ENCODE data around the gene CDKAL1. TPM values are rescaled to one million over a fixed set of nuclear protein-coding genes. Genes with fewer than 3 reads are reported as not detected.
A peak's percentile ranks its signal among the peaks of the same experiment; 100 is the strongest.

Gene CDKAL1
- total RNA-seq, 1 experiment from 2014 or later = 16.1 TPM

DNA sequence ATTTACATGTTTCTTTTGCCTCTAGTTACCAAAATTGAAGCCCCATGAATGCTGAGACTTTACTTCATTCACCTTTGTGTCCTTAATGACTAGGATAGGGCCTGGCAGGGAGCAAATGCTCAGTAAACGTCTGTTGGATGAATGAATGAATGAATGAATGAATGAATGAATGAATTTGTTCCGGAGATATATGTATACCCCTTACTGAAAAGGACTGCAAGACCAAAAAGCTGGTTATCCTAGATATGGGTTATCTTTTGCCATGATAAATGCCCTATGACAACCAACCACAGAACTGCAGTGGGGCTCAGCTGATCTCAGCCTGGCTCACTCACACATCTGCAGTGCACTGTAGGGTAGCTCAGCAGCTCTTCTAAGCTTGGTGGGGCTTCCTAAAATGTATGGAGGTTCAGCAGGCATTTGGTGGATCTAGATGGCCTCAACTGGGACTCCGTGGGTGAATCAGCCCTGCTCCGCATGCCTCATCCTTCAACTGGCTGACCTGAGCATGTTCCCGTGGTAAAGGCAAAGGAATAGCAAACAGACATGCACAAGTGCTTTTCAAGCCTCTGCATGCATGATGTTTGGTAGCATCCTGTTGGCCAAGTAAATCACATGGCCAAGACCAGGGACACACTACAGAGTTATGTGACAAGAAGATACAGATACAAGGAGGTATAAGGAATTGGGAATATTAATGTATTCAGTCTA lies 680.6 kb downstream of the CDKAL1 start:
- H3K36me3 ChIP-seq (ENCODE audit: low read depth) = no peaks in the 10 kb centered on the region
- peaks cover 8% of the 10 kb centered on the region for H3K9me3 ChIP-seq (ENCODE audit: insufficient read depth, low read depth)
- intact Hi-C loops (cut with micrococcal nuclease; ENCODE audit: unreplicated experiment) = no loop called here
- H4K20me1 ChIP-seq (ENCODE audit: insufficient read depth) = no peaks in the 10 kb centered on the region
- no peak overlapping the region for H3K4me2 ChIP-seq
- peaks cover 15% of the 10 kb centered on the region for H3K4me1 ChIP-seq (replicated peaks; ENCODE audit: insufficient read depth)
- no peak overlapping the region for H2AFZ ChIP-seq
- BruUV-seq (replicated peaks) = no TSS peak
- no peaks in the 10 kb centered on the region for H3K9me2 ChIP-seq (ENCODE audit: insufficient read depth)
- no peaks in the 10 kb centered on the region for H3K27me3 ChIP-seq (ENCODE audit: insufficient read depth, low read depth)
- H3F3A ChIP-seq (ENCODE audit: insufficient read depth, low read depth) = peaks cover 11% of the 10 kb centered on the region
- no peak overlapping the region for H3K4me3 ChIP-seq
- H3K79me2 ChIP-seq (ENCODE audit: low read depth) = no peaks in the 10 kb centered on the region
- POLR2A ChIA-PET (ENCODE audit: unreplicated experiment) = no interaction called here
- TF ChIP-seq EZH2 (IDR thresholded peaks at IDR 0.05; ENCODE audit: low read depth) = no peak
- no peak for TF ChIP-seq CTCF (conservative IDR thresholded peaks at IDR 0.05)
- DNase-seq = no peak
- CTCF ChIA-PET = no interaction called here
- H3K27ac ChIP-seq = no peak overlapping the region

- Histone ChIP-seq H3F3A (ENCODE audit: insufficient read depth, low read depth) (peaks cover 31% of the 10 kb centered on the region), H3K9me2 (ENCODE audit: insufficient read depth) (no peaks in the 10 kb centered on the region), H3K27ac (peak overlapping the region; percentile 95), H3K79me2 (ENCODE audit: low read depth) (no peaks in the 10 kb centered on the region), H3K4me3 (peak overlapping the region; percentile 28; the same call in 1 of the 2 replicates), H3K4me1 (replicated peaks; ENCODE audit: insufficient read depth) (peaks cover 30% of the 10 kb centered on the region), H2AFZ (no peak overlapping the region), H3K36me3 (ENCODE audit: low read depth) (no peaks in the 10 kb centered on the region), H3K4me2 (peak overlapping the region; percentile 58), H3K27me3 (ENCODE audit: insufficient read depth, low read depth) (no peaks in the 10 kb centered on the region), H4K20me1 (ENCODE audit: insufficient read depth) (no peaks in the 10 kb centered on the region), H3K9me3 (ENCODE audit: insufficient read depth, low read depth) (peaks cover 8% of the 10 kb centered on the region)
- no peak for DNase-seq
- intact Hi-C loops (cut with micrococcal nuclease; ENCODE audit: unreplicated experiment) = no loop called here
- TF ChIP-seq CTCF (conservative IDR thresholded peaks at IDR 0.05) = no peak
- TF ChIP-seq EZH2 (IDR thresholded peaks at IDR 0.05; ENCODE audit: low read depth) = no peak
- no TSS peak for BruUV-seq (replicated peaks)
- POLR2A ChIA-PET (ENCODE audit: unreplicated experiment) = interaction anchor here (0.5 to 1.0 kb wide), 4 partner anchors 87 to 1378 kb away, joined by 3 to 10 read pairs (median 3); no protein-coding TSS in a partner anchor
- CTCF ChIA-PET = no interaction called here
Observed at GRCh38 chr6:21219241-21219640, 685.0 kb downstream of the CDKAL1 start.

DNA sequence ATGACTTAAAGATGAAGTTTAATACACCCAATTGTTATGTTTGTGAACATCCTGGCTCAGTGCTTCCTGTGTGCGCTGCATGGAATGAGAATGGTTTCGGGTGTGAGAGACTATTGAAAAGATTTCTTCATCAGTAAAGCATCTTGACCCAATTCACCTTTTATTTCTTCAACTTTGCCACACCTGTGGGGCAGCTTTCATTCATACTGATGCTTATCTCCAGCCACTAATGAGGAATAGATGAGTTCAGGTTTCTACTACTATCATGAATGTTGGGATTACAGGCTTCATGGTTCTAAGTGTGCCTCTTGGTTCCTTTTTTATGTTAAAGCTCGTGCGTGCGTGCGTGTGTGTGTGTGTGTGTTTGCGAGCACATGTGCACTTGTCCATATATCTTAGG lies 685.6 kb downstream of the CDKAL1 start:
- Histone ChIP-seq H3K4me1 (replicated peaks; ENCODE audit: insufficient read depth) (peaks cover 30% of the 10 kb centered on the region), H3K9me2 (ENCODE audit: insufficient read depth) (no peaks in the 10 kb centered on the region), H3K79me2 (ENCODE audit: low read depth) (no peaks in the 10 kb centered on the region), H3K9me3 (ENCODE audit: insufficient read depth, low read depth) (peaks cover 8% of the 10 kb centered on the region), H2AFZ (no peak overlapping the region), H3K4me3 (peak overlapping the region; percentile 28; the same call in 1 of the 2 replicates), H3K36me3 (ENCODE audit: low read depth) (no peaks in the 10 kb centered on the region), H3F3A (ENCODE audit: insufficient read depth, low read depth) (peaks cover 31% of the 10 kb centered on the region), H3K27me3 (ENCODE audit: insufficient read depth, low read depth) (no peaks in the 10 kb centered on the region), H3K4me2 (peak overlapping the region; percentile 58), H3K27ac (peak overlapping the region; percentile 95), H4K20me1 (ENCODE audit: insufficient read depth) (no peaks in the 10 kb centered on the region)
- BruUV-seq (replicated peaks) = no TSS peak
- no peak for TF ChIP-seq EZH2 (IDR thresholded peaks at IDR 0.05; ENCODE audit: low read depth)
- no peak for TF ChIP-seq CTCF (conservative IDR thresholded peaks at IDR 0.05)
- intact Hi-C loops (cut with micrococcal nuclease; ENCODE audit: unreplicated experiment) = loop anchor here (1.0 to 5.0 kb wide), 8 partner anchors 57 to 1607 kb away; no protein-coding TSS in a partner anchor
- POLR2A ChIA-PET (ENCODE audit: unreplicated experiment) = interaction anchor here (0.5 to 1.0 kb wide), 3 partner anchors 197 to 1378 kb away, joined by 3 to 10 read pairs (median 3); no protein-coding TSS in a partner anchor
- peak; percentile 61 to 90 for DNase-seq
- CTCF ChIA-PET = no interaction called here
